Thyroid gland (tissue), 4 donors: ENCODE data around the gene GDAP1L1. TPM values are rescaled to one million over a fixed set of nuclear protein-coding genes. Genes with fewer than 3 reads are reported as not detected.
A peak's percentile ranks its signal among the peaks of the same experiment; 100 is the strongest.

Experiments
- DNase-seq, 2 donors: peaks; one replicate each; pipeline ENCODE4 v3.0.0-alpha.2; 2019
- H3K27ac ChIP-seq, 3 donors: fragments of 200-600 bp; sonication (generic); 1 replicate in 2 of 3; 2 replicates in 1 of 3; pipeline ENCODE4 v1.5.1; 2016 to 2019; ENCODE audit warnings: mild to moderate bottlenecking in 1 of 3, moderate library complexity in 1 of 3
- H3K27me3 ChIP-seq: fragments of 200-600 bp; sonication (generic); one replicate; pipeline ENCODE4 v1.5.1; 2019
- H3K36me3 ChIP-seq, 2 donors: fragments of 200-600 bp; sonication (generic); one replicate each; pipeline ENCODE4 v1.5.1; 2016 to 2019
- H3K4me1 ChIP-seq, 2 donors: fragments of 200-600 bp; sonication (generic); one replicate each; pipeline ENCODE4 v1.5.1; 2017 to 2019
- H3K4me3 ChIP-seq, 3 donors: fragments of 200-600 bp; sonication (generic); replicated peaks in 1 of 3; 1 replicate in 2 of 3; 2 replicates in 1 of 3; pipeline ENCODE4 v1.5.1; 2016; ENCODE audit warnings: mild to moderate bottlenecking in 1 of 3
- H3K9me3 ChIP-seq: fragments of 200-600 bp; sonication (generic); one replicate; pipeline ENCODE4 v1.5.1; 2017
- CTCF ChIP-seq, 6 experiments: fragments of 200-600 bp in 3 of 6; fragments of 450-650 bp in 3 of 6; sonication (generic) in 3 of 6; IDR thresholded peaks; one replicate each; pipeline ENCODE4 v1.5.1; 2016 to 2019; ENCODE audit warnings: antibody characterized with exemption in 6 of 6, mild to moderate bottlenecking in 2 of 6, inconsistent platforms in 1 of 6, moderate library complexity in 1 of 6
- POLR2A ChIP-seq, 2 donors: fragments of 450-650 bp; IDR thresholded peaks; one replicate each; pipeline ENCODE4 v1.6.1; 2017; ENCODE audit warnings: antibody characterized with exemption in 2 of 2, mild to moderate bottlenecking in 2 of 2, moderate library complexity in 1 of 2
- WGBS, 2 donors: methylation state at CpG; one replicate each; pipeline ENCODE4 v1.1.5; 2017; 5-methylcytosine and 5-hydroxymethylcytosine counted together
- intact Hi-C: fragments of 100-400 bp; cut with DNase I; formaldehyde crosslinking; loops from one replicate; pipeline ENCODE4 v1.15.1; 2023
- total RNA-seq, 4 donors: library from RNA; depleted of rRNA; stranded (reverse); fragments of >200 nt; gene quantifications; one replicate each; pipeline ENCODE4 v1.2.3, GENCODE V29; 2016

Gene GDAP1L1
- total RNA-seq, 4 donors from 2014 or later = 0.29 TPM; not detected in 3

GRCh38 chr20:44301285-44301684 lies 54.2 kb downstream of the GDAP1L1 start:
- H3K27ac ChIP-seq = peak overlapping the region in 2 of 3 donors; percentile 79 to 81
- DNase-seq = no peak
- H3K36me3 ChIP-seq = no peaks in the 10 kb centered on the region
- no peaks in the 10 kb centered on the region for H3K9me3 ChIP-seq
- no peak overlapping the region for H3K4me3 ChIP-seq
- H3K27me3 ChIP-seq = no peaks in the 10 kb centered on the region
- intact Hi-C loops = no loop called here
- peaks cover 12 to 29% of the 10 kb centered on the region in 2 donors for H3K4me1 ChIP-seq
- TF ChIP-seq POLR2A (IDR thresholded peaks at IDR 0.05) = no peak

GRCh38 chr20:44302026-44302669 lies 55.0 kb downstream of the GDAP1L1 start:
- peak; percentile 80 to 82 for DNase-seq
- 28 to 40% methylated on average over 2 to 5 of the region's 5 CpGs for WGBS, 2 donors
- Histone ChIP-seq H3K27ac (peak overlapping the region; percentile 45 to 81 (median 79)), H3K4me1 (peaks cover 12 to 26% of the 10 kb centered on the region in 2 donors), H3K27me3 (no peaks in the 10 kb centered on the region), H3K9me3 (no peaks in the 10 kb centered on the region), H3K4me3 (no peak overlapping the region), H3K36me3 (no peaks in the 10 kb centered on the region)
- TF ChIP-seq CTCF (IDR thresholded peaks at IDR 0.05) = no peak
- TF ChIP-seq POLR2A (IDR thresholded peaks at IDR 0.05) = no peak
- intact Hi-C loops = no loop called here

- Histone ChIP-seq H3K27me3 (no peaks in the 10 kb centered on the region), H3K27ac (peak overlapping the region; percentile 38 to 81 (median 79)), H3K4me1 (peaks cover 12 to 26% of the 10 kb centered on the region in 2 donors), H3K9me3 (no peaks in the 10 kb centered on the region), H3K4me3 (no peak overlapping the region), H3K36me3 (no peaks in the 10 kb centered on the region)
- intact Hi-C loops = no loop called here
- TF ChIP-seq CTCF (IDR thresholded peaks at IDR 0.05) (no peak), POLR2A (IDR thresholded peaks at IDR 0.05) (no peak)
- 87 to 91% methylated on average over 8 of the region's 8 CpGs for WGBS, 2 donors
- no peak for DNase-seq
Observed at GRCh38 chr20:44302736-44303135, 55.6 kb downstream of the GDAP1L1 start.

GRCh38 chr20:44304383-44304782 lies 57.3 kb downstream of the GDAP1L1 start:
- TF ChIP-seq POLR2A (IDR thresholded peaks at IDR 0.05) = no peak
- no peak for TF ChIP-seq CTCF (IDR thresholded peaks at IDR 0.05)
- Histone ChIP-seq H3K4me1 (peaks cover 12 to 26% of the 10 kb centered on the region in 2 donors), H3K36me3 (no peaks in the 10 kb centered on the region), H3K4me3 (no peak overlapping the region), H3K27me3 (no peaks in the 10 kb centered on the region), H3K9me3 (no peaks in the 10 kb centered on the region), H3K27ac (no peak overlapping the region)
- no peak for DNase-seq
- intact Hi-C loops = no loop called here

- no peak for TF ChIP-seq CTCF (IDR thresholded peaks at IDR 0.05)
- no peak for TF ChIP-seq POLR2A (IDR thresholded peaks at IDR 0.05)
- 89% methylated on average over 9 of the region's 9 CpGs for WGBS, 2 donors
- intact Hi-C loops = no loop called here
- peaks cover 16 to 29% of the 10 kb centered on the region in 2 donors for H3K4me1 ChIP-seq
- H3K36me3 ChIP-seq = no peaks in the 10 kb centered on the region
- no peaks in the 10 kb centered on the region for H3K9me3 ChIP-seq
- H3K27me3 ChIP-seq = no peaks in the 10 kb centered on the region
- no peak overlapping the region for H3K4me3 ChIP-seq
- H3K27ac ChIP-seq = no peak overlapping the region
- no peak for DNase-seq
Observed at GRCh38 chr20:44306927-44307326, 59.8 kb downstream of the GDAP1L1 start.
